Naive thymus-derived CD8-positive, alpha-beta T cell (primary cell): ENCODE data around the gene PHLDB2. TPM values are rescaled to one million over a fixed set of nuclear protein-coding genes. Genes with fewer than 3 reads are reported as not detected.
A peak's percentile ranks its signal among the peaks of the same experiment; 100 is the strongest.

Experiments
- ATAC-seq, 2 donors: fragments of 150-1000 bp; cut with Tn5 transposase in 1 of 2; sonication (Bioruptor Pico), chemical (Tn5 transposase) in 1 of 2; 1 replicate in 1 of 2; 2 replicates in 1 of 2; pipeline ENCODE4 v1.10.0; 2021; ENCODE audit warnings: mild to moderate bottlenecking in 2 of 2, moderate library complexity in 2 of 2
- POLR2A ChIA-PET: fragments of 350-600 bp; sonication (Branson Sonifier 250); formaldehyde crosslinking; loops from one replicate; lab custom pipeline; 2021; ENCODE audit warnings: antibody characterized with exemption; lab: Charles Lee
- DNase-seq, 10 donors: peaks; one replicate each; pipeline versions ENCODE4 v3.0.0 to v3.0.0-alpha.2; 2020 to 2022
- H3K27ac Mint-ChIP-seq, 10 donors: one replicate each; pipeline ENCODE4 v1.8.0; 2020 to 2022; ENCODE audit warnings: mild to moderate bottlenecking in 10 of 10, mixed read lengths in 10 of 10, moderate library complexity in 4 of 10, inconsistent platforms in 1 of 10
- H3K27me3 Mint-ChIP-seq, 5 donors: one replicate each; pipeline ENCODE4 v1.8.0; 2021 to 2022; ENCODE audit warnings: mixed read lengths in 5 of 5
- H3K36me3 Mint-ChIP-seq, 3 donors: one replicate each; pipeline ENCODE4 v1.8.0; 2020 to 2022; ENCODE audit warnings: mixed read lengths in 3 of 3, mild to moderate bottlenecking in 2 of 3, inconsistent platforms in 1 of 3
- H3K4me1 Mint-ChIP-seq, 4 donors: one replicate each; pipeline ENCODE4 v1.8.0; 2021 to 2022; ENCODE audit warnings: mixed read lengths in 4 of 4
- H3K4me3 Mint-ChIP-seq, 10 donors: one replicate each; pipeline ENCODE4 v1.8.0; 2020 to 2022; ENCODE audit warnings: mild to moderate bottlenecking in 10 of 10, mixed read lengths in 10 of 10, moderate library complexity in 6 of 10, inconsistent platforms in 1 of 10
- H3K9me3 Mint-ChIP-seq, 9 donors: one replicate each; pipeline ENCODE4 v1.8.0; 2020 to 2022; ENCODE audit warnings: mixed read lengths in 9 of 9, mild to moderate bottlenecking in 3 of 9, inconsistent platforms in 1 of 9, moderate library complexity in 1 of 9
- polyA plus RNA-seq, 3 donors: library from polyadenylated mRNA; unstranded; fragments of 300-500 nt; fragmentation: Illumina TruSeq; gene quantifications; one replicate each; pipeline ENCODE4 v1.2.3, GENCODE V29; 2021
- total RNA-seq, 8 experiments: library from RNA in 2 of 8; stranded (reverse) in 2 of 8; gene quantifications; one replicate each; pipeline ENCODE4 v1.2.3 and lab custom pipeline; 2021 to 2026

PHLDB2 gene
- total and polyA plus RNA-seq, 5 experiments from 2014 or later: 0.46 to 4.6 (median 2.1) TPM

DNA sequence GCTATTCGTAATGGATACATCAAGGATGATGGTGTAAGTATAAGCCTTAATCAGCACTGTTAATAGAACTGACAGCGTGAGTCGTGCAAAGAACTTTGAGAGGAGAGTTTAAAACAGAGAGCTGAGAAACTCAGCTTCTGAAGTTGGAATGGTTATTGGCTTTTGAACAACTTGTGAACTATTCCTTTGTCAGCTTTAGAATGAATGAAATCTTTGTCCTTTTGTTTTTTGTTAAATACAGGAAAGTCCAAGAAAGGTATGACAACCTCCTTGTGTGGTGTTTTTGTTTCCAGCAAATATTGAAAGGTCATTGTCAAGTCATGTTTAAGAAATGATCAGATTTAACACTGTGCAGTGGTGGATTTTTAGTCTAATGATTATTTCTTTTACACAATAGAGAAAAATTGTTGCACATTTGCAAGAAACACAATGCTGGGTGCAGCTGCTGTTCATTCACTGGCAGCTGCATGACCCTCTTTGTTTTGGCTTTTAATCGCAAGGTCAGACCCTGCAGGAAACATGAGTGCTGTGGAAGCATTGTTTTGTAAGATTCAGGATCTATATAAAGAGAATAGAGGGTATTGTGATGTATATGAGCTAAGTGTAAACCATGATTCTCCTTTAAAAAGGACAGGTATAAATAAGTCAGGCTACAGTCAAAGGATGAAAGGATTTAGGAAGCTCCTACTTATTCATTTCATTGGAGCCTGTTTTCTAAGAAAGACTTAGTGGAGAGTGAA is 98.1 kb downstream of the PHLDB2 start:
- no peaks in the 10 kb centered on the region for H3K27me3 Mint-ChIP-seq

GRCh38 chr3:111961461-111962164 is 102.5 kb downstream of the PHLDB2 start:
- POLR2A ChIA-PET: interaction anchor here (0.7 kb wide), 1 partner anchor 96 kb away, joined by 4 read pairs; no protein-coding TSS in a partner anchor
- H3K27ac Mint-ChIP-seq: peak overlapping the region in 2 of 10 donors; percentile 10 to 22
- DNase-seq: no peak

More for the DNA sequence above, 98.1 kb downstream of the PHLDB2 start:
- Mint-ChIP-seq H3K27ac (no peak overlapping the region), H3K4me3 (no peak overlapping the region), H3K9me3 (no peaks in the 10 kb centered on the region), H3K4me1 (no peaks in the 10 kb centered on the region), H3K36me3 (no peaks in the 10 kb centered on the region)
- DNase-seq (no peak), ATAC-seq (no peak)
- POLR2A ChIA-PET: no interaction called here

GRCh38 chr3:111963424-111963823 is 104.4 kb downstream of the PHLDB2 start:
- Mint-ChIP-seq H3K9me3 (no peaks in the 10 kb centered on the region), H3K36me3 (no peaks in the 10 kb centered on the region), H3K27ac (no peak overlapping the region), H3K4me1 (peaks cover 2 to 11% (median 3%) of the 10 kb centered on the region in 4 donors), H3K27me3 (no peaks in the 10 kb centered on the region), H3K4me3 (no peak overlapping the region)
- DNase-seq (no peak), ATAC-seq (no peak)
- POLR2A ChIA-PET: no interaction called here

More at GRCh38 chr3:111961461-111962164, 102.5 kb downstream of the PHLDB2 start:
- H3K4me3 Mint-ChIP-seq: no peak overlapping the region
- H3K9me3 Mint-ChIP-seq: no peaks in the 10 kb centered on the region
- H3K4me1 Mint-ChIP-seq: no peaks in the 10 kb centered on the region
- no peak for ATAC-seq
- no peaks in the 10 kb centered on the region for H3K27me3 Mint-ChIP-seq
- H3K36me3 Mint-ChIP-seq: no peaks in the 10 kb centered on the region

GRCh38 chr3:111965484-111965883 is 106.4 kb downstream of the PHLDB2 start:
- ATAC-seq: no peak
- DNase-seq: no peak
- peaks cover 2 to 11% (median 3%) of the 10 kb centered on the region in 4 donors for H3K4me1 Mint-ChIP-seq

DNA sequence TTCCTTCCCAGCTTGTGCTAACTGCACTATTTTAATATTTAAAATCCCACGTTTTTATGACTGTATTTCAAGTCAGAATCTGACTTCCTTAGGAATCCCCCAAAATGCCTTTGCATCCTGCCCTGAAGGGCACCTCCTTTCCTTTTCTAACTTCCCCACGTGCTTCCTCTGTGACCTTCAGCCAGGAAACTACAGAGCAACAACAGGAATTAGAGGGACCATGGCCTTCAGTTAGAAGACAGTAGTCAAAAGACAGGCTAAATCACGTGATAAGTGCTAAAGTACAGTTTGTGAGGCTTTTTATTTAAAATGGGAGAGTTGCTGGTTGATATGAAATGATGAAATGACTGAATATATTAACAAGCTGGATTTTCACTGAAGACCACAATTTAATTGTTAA is 108.0 kb downstream of the PHLDB2 start:
- H3K4me3 Mint-ChIP-seq: no peak overlapping the region
- DNase-seq (no peak), ATAC-seq (no peak)
- H3K27me3 Mint-ChIP-seq: no peaks in the 10 kb centered on the region
- peak overlapping the region in 1 of 10 donors; percentile 81 for H3K27ac Mint-ChIP-seq
- peaks cover 2 to 11% (median 3%) of the 10 kb centered on the region in 4 donors for H3K4me1 Mint-ChIP-seq
- no peaks in the 10 kb centered on the region for H3K36me3 Mint-ChIP-seq
- H3K9me3 Mint-ChIP-seq: no peaks in the 10 kb centered on the region
- POLR2A ChIA-PET: interaction anchor here (1.1 to 1.7 kb wide), 2 partner anchors 12 to 250 kb away, joined by 4 to 5 read pairs; partner anchors contain the start of gene ABHD10

More at GRCh38 chr3:111965484-111965883, 106.4 kb downstream of the PHLDB2 start:
- H3K4me3 Mint-ChIP-seq: no peak overlapping the region
- POLR2A ChIA-PET: interaction anchor here (1.0 kb wide), 1 partner anchor 244 kb away, joined by 3 read pairs; no protein-coding TSS in a partner anchor
- no peaks in the 10 kb centered on the region for H3K27me3 Mint-ChIP-seq
- H3K27ac Mint-ChIP-seq: no peak overlapping the region
- H3K9me3 Mint-ChIP-seq: no peaks in the 10 kb centered on the region
- no peaks in the 10 kb centered on the region for H3K36me3 Mint-ChIP-seq

DNA sequence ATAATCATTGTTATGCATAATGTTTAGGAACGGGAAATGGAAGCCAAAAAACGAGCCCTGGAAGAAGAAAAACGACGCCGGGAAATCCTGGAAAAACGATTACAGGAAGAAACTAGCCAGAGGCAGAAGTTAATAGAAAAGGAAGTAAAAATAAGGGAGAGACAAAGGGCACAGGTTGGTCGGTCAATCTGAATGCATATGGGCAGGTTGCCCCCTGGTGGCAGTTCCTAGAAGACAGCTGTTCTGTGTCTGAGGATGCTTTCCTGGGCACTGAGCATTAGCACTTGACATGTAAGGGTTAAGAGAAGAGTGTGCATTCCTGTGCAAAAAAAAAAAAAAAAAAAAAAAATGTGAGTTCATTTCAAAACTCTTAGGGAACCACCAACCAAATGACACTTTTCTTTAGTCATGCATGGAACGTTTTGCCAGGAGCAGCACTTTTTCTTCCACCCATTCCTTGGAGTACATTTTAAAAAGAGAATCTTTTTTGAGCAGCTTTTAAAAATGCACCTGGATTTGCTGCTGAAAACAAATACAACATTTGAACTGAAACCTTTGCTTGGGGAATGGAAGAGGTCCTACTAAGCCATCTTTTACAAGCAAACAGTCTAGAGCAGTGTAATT is 108.7 kb downstream of the PHLDB2 start:
- H3K27ac Mint-ChIP-seq: peak overlapping the region in 2 of 10 donors; percentile 17 to 52
- H3K4me3 Mint-ChIP-seq: no peak overlapping the region
- peak; percentile 58 to 89 (median 72) for DNase-seq
- no peaks in the 10 kb centered on the region for H3K36me3 Mint-ChIP-seq
- H3K4me1 Mint-ChIP-seq: peaks cover 2 to 11% (median 3%) of the 10 kb centered on the region in 4 donors
- no peaks in the 10 kb centered on the region for H3K9me3 Mint-ChIP-seq
- ATAC-seq: peak; percentile 74 to 90
- H3K27me3 Mint-ChIP-seq: no peaks in the 10 kb centered on the region
- POLR2A ChIA-PET: interaction anchor here (1.1 to 1.7 kb wide), 2 partner anchors 11 to 250 kb away, joined by 4 to 5 read pairs; partner anchors contain the start of gene ABHD10

DNA sequence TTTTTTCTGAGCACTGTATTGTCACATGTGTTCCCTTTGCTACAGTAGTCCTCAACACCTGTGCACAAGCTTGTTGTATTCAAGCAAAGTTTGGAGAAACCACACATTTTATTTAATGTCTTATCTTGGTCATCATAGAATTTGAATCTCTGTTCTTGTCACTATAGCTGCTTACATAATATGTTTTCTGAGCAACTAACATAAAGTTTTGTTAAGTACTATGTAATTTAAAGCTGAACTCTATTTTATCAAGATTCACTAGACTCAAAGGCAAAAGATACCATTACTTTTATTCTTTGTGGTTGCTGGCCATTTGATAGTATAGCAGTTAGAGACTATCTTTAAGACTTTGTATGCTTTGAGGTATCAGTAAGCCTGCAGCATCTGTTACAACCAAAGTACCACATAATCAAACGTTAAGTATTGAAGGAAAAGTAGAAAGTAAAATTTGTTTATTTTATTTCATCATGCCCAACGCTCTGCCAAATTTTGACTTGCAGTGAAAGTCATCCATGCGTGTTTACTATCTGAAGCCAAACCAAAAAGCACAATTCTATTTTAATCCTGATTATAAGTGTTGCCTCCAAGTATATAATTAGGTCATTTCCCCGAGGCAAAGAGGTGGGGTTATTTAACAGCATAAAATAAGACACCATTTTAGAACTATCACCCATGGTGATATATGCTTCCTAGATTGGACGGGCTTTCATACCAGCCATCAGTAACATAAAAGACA is 109.4 kb downstream of the PHLDB2 start:
- DNase-seq (no peak), ATAC-seq (no peak)
- Mint-ChIP-seq H3K27ac (peak overlapping the region in 1 of 10 donors; percentile 13), H3K9me3 (no peaks in the 10 kb centered on the region), H3K4me1 (peaks cover 2 to 11% (median 3%) of the 10 kb centered on the region in 4 donors), H3K4me3 (no peak overlapping the region), H3K27me3 (no peaks in the 10 kb centered on the region), H3K36me3 (no peaks in the 10 kb centered on the region)
- POLR2A ChIA-PET: interaction anchor here (1.1 to 1.7 kb wide), 2 partner anchors 10 to 251 kb away, joined by 4 to 5 read pairs; partner anchors contain the start of gene ABHD10

GRCh38 chr3:111970376-111970775 is 111.3 kb downstream of the PHLDB2 start:
- Mint-ChIP-seq H3K4me3 (no peak overlapping the region), H3K27me3 (no peaks in the 10 kb centered on the region), H3K9me3 (no peaks in the 10 kb centered on the region), H3K36me3 (no peaks in the 10 kb centered on the region), H3K4me1 (peaks cover 2 to 11% (median 3%) of the 10 kb centered on the region in 4 donors), H3K27ac (no peak overlapping the region)
- POLR2A ChIA-PET: no interaction called here
- DNase-seq (no peak), ATAC-seq (no peak)

DNA sequence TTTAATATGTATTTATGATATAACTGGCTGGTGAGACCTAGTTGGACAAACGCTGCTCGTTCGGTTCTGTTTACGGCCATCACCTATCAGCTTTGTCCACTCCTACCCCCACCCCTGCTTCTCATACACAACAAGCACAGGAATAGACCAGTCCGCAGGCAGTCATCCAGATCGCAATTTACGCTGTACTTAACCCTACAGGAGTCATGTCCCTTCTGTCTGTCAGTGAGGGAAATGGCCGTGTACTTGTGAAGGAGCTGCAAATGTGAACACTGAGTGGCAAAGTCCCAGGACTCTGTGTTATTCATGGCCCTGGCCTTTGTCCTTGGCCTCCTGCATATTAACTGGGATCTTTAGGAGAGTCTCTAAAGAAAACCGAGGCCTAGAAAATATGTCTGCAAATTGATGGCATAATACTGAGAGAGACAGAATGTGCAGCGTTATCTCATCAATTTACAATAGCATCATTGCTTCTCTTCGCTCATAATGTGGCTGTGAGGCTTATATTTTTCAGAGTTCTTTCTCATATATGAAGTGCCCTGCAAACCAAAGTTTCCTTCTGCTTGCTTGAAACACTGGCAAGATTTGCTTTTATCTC is 112.6 kb downstream of the PHLDB2 start:
- no peaks in the 10 kb centered on the region for H3K27me3 Mint-ChIP-seq
- H3K4me1 Mint-ChIP-seq: peaks cover 2 to 11% (median 3%) of the 10 kb centered on the region in 4 donors
- no peaks in the 10 kb centered on the region for H3K9me3 Mint-ChIP-seq
- H3K36me3 Mint-ChIP-seq: no peaks in the 10 kb centered on the region
- peak in 1 of 10 donors; percentile 53 for DNase-seq
- no peak overlapping the region for H3K27ac Mint-ChIP-seq
- ATAC-seq: no peak
- H3K4me3 Mint-ChIP-seq: no peak overlapping the region
- POLR2A ChIA-PET: no interaction called here

- H3K4me3 Mint-ChIP-seq: no peak overlapping the region
- no peaks in the 10 kb centered on the region for H3K4me1 Mint-ChIP-seq
- no peaks in the 10 kb centered on the region for H3K9me3 Mint-ChIP-seq
- DNase-seq (no peak), ATAC-seq (no peak)
- POLR2A ChIA-PET: no interaction called here
- H3K27me3 Mint-ChIP-seq: no peaks in the 10 kb centered on the region
- H3K27ac Mint-ChIP-seq: no peak overlapping the region
- H3K36me3 Mint-ChIP-seq: no peaks in the 10 kb centered on the region
These were observed 113.8 kb downstream of the PHLDB2 start for GRCh38 chr3:111972891-111973290.

GRCh38 chr3:111975131-111975530 is 116.1 kb downstream of the PHLDB2 start:
- Mint-ChIP-seq H3K27me3 (no peaks in the 10 kb centered on the region), H3K36me3 (no peaks in the 10 kb centered on the region), H3K4me1 (peaks cover 7 to 14% (median 13%) of the 10 kb centered on the region in 4 donors), H3K27ac (no peak overlapping the region), H3K4me3 (no peak overlapping the region), H3K9me3 (no peaks in the 10 kb centered on the region)
- no peak for DNase-seq
- ATAC-seq: no peak
- POLR2A ChIA-PET: no interaction called here

DNA sequence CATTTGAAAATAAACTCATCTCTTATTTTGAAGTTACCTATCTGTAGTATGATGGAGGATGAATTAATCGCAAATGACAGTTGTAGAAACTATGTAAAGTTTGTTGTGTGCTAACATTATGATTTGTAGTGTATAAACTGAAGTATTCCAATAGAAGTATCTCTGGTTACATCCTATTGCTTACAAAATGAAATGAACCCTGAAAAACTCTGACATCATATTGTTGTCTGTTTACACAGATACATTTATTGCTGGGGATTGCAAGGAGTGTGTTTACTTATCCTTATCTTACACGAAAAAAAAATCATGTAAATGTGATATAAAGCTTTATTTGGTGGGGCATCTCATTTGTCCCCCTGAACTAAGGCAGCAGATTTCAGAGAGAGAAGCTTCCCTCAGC is 117.2 kb downstream of the PHLDB2 start:
- H3K36me3 Mint-ChIP-seq: no peaks in the 10 kb centered on the region
- H3K27me3 Mint-ChIP-seq: no peaks in the 10 kb centered on the region

More for the DNA sequence above, 117.2 kb downstream of the PHLDB2 start:
- Mint-ChIP-seq H3K4me1 (peaks cover 10 to 25% (median 24%) of the 10 kb centered on the region in 4 donors), H3K4me3 (no peak overlapping the region), H3K27ac (no peak overlapping the region), H3K9me3 (no peaks in the 10 kb centered on the region)
- no peak for DNase-seq
- ATAC-seq: no peak
- POLR2A ChIA-PET: no interaction called here
